ENCODE measurements around the gene GID4.

GID4 gene

GRCh38 chr17:18116078-18116477, 76.9 kb downstream of the GID4 start:
- H3K27ac ChIP-seq (ENCODE audit: low read length): no peak overlapping the region
- H3K27me3 ChIP-seq (ENCODE audit: low read depth, low read length): no peaks in the 10 kb centered on the region
- no peak overlapping the region for H3K4me3 ChIP-seq (ENCODE audit: low read depth in 1 of 2, low read length in 2 of 2)
- no peaks in the 10 kb centered on the region for H3K4me1 ChIP-seq (ENCODE audit: control insufficient read depth in 1 of 2, insufficient read depth in 2 of 2, low read length in 2 of 2)
- no peaks in the 10 kb centered on the region for H3K36me3 ChIP-seq (ENCODE audit: control insufficient read depth in 1 of 2, insufficient read depth in 2 of 2, low read length in 2 of 2)
- peaks cover 0 to 4% of the 10 kb centered on the region in 2 donors for H3K9me3 ChIP-seq (ENCODE audit: control insufficient read depth in 1 of 2, low read length in 2 of 2)

- Histone ChIP-seq H3K27me3 (ENCODE audit: low read depth, low read length) (no peaks in the 10 kb centered on the region), H3K36me3 (ENCODE audit: control insufficient read depth in 1 of 2, insufficient read depth in 2 of 2, low read length in 2 of 2) (no peaks in the 10 kb centered on the region), H3K9me3 (ENCODE audit: control insufficient read depth in 1 of 2, low read length in 2 of 2) (peaks cover 0 to 4% of the 10 kb centered on the region in 2 donors), H3K4me1 (ENCODE audit: control insufficient read depth in 1 of 2, insufficient read depth in 2 of 2, low read length in 2 of 2) (no peaks in the 10 kb centered on the region), H3K27ac (ENCODE audit: low read length) (no peak overlapping the region), H3K4me3 (ENCODE audit: low read depth in 1 of 2, low read length in 2 of 2) (no peak overlapping the region)
Observed at GRCh38 chr17:18117533-18117932, 78.3 kb downstream of the GID4 start.
